Right lobe of liver (tissue), 6 donors: ENCODE data around the gene TXLNB. TPM values are rescaled to one million over a fixed set of nuclear protein-coding genes. Genes with fewer than 3 reads are reported as not detected.

ENCODE experiments used
- ATAC-seq, 4 donors: fragments of 200-7000 bp; cut with Tn5 transposase; one replicate each; pipeline ENCODE4 v1.9.1; 2020; ENCODE audit warnings: mild to moderate bottlenecking in 4 of 4, moderate library complexity in 4 of 4
- DNase-seq, 3 donors: peaks; one replicate each; pipeline ENCODE4 v3.0.0-alpha.2; 2020
- H3K27ac ChIP-seq, 3 donors: fragments of 200-600 bp; one replicate each; pipeline ENCODE4 v1.8.0; 2022
- H3K27me3 ChIP-seq, 2 donors: fragments of 200-600 bp; one replicate each; pipeline ENCODE4 v1.8.0; 2022
- H3K36me3 ChIP-seq, 4 donors: fragments of 200-600 bp; sonication (generic) in 1 of 4; one replicate each; pipeline versions ENCODE4 v1.5.1 to v1.8.0; 2017 to 2022; ENCODE audit warnings: control low read depth in 1 of 4
- H3K4me1 ChIP-seq, 4 donors: fragments of 200-600 bp; sonication (generic) in 1 of 4; one replicate each; pipeline versions ENCODE4 v1.5.1 to v1.8.0; 2017 to 2022; ENCODE audit warnings: control low read depth in 1 of 4
- H3K4me3 ChIP-seq, 3 donors: fragments of 200-600 bp; one replicate each; pipeline ENCODE4 v1.8.0; 2022
- H3K9me3 ChIP-seq, 4 donors: fragments of 200-600 bp; sonication (generic) in 1 of 4; one replicate each; pipeline versions ENCODE4 v1.5.1 to v1.8.0; 2017 to 2022; ENCODE audit warnings: control low read depth in 1 of 4
- POLR2A ChIP-seq: fragments of 450-650 bp; IDR thresholded peaks from one replicate; pipeline ENCODE4 v1.6.1; 2017; ENCODE audit warnings: antibody characterized with exemption, mild to moderate bottlenecking
- WGBS: methylation state at CpG from one replicate; pipeline ENCODE4 v1.1.6; 2018; ENCODE audit warnings: low coverage, low lambda C conversion rate; ENCODE audit not compliant: insufficient coverage; ENCODE audit errors: missing lambda C conversion rate; 5-methylcytosine and 5-hydroxymethylcytosine counted together
- intact Hi-C, 2 donors: fragments of 100-400 bp; cut with DNase I; formaldehyde crosslinking; loops; one replicate each; pipeline versions ENCODE4 v1.11.2 to v1.14.1; 2022
- total RNA-seq, 6 experiments: library from RNA; depleted of rRNA in 2 of 6; stranded (reverse); fragments of >200 nt in 2 of 6; fragmentation: NEBNext Ultra II Directional in 3 of 6; extraction: Animal tissue kit (Norgen Biotek cat#: 25700) in 3 of 6; gene quantifications; one replicate each; pipeline versions ENCODE4 v1.1.0 to v1.2.4, GENCODE V29; 2016 to 2023
- TF ChIP-seq, protein P1 (sequence below), 4 donors: fragments of 200-600 bp in 3 of 4; fragments of 450-650 bp in 1 of 4; IDR thresholded peaks; one replicate each; pipeline versions ENCODE4 v1.5.1 to v1.8.0; 2016 to 2022; ENCODE audit warnings: antibody characterized with exemption in 4 of 4, mild to moderate bottlenecking in 2 of 4
- donor health status: DM: no; HTN: yes; CAD: no.
- donor health status: DM: no; HTN: no; CAD: no.
- donor health status: DM: no; HTN: no; CAD: no.
- donor health status: DM: no; HTN: yes; CAD: no.
- donor health status: DM: no; HTN: yes; CAD: no.

The TXLNB gene
- total RNA-seq, 6 experiments from 2014 or later = 0.04 to 0.50 (median 0.14) TPM

DNA sequence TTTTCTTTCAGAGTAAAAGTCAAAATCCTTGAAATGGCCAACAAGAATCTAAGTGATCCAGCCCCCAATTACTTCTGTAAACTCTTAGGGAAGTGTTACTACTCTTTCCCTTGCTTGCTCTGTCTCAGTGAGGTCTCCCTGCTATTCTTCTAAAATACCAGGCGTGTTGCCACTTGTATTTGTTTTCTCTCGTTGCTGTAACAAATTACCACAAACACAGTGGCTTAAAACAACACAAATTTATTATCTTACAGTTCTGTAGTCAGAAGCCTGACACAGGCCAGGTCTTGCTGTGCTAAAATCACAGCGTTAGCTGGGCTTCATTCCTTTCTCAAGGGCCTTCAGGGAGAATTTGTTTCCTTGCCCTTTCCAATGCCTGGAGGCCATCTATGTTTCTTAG, 97.1 kb downstream of the TXLNB start:
- TF ChIP-seq POLR2A = no peak
- TF ChIP-seq, protein P1, sequence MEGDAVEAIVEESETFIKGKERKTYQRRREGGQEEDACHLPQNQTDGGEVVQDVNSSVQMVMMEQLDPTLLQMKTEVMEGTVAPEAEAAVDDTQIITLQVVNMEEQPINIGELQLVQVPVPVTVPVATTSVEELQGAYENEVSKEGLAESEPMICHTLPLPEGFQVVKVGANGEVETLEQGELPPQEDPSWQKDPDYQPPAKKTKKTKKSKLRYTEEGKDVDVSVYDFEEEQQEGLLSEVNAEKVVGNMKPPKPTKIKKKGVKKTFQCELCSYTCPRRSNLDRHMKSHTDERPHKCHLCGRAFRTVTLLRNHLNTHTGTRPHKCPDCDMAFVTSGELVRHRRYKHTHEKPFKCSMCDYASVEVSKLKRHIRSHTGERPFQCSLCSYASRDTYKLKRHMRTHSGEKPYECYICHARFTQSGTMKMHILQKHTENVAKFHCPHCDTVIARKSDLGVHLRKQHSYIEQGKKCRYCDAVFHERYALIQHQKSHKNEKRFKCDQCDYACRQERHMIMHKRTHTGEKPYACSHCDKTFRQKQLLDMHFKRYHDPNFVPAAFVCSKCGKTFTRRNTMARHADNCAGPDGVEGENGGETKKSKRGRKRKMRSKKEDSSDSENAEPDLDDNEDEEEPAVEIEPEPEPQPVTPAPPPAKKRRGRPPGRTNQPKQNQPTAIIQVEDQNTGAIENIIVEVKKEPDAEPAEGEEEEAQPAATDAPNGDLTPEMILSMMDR (IDR thresholded peaks at IDR 0.05) = no peak
- Histone ChIP-seq H3K4me1 (no peaks in the 10 kb centered on the region), H3K4me3 (no peak overlapping the region), H3K27ac (no peak overlapping the region), H3K9me3 (no peaks in the 10 kb centered on the region), H3K27me3 (no peaks in the 10 kb centered on the region), H3K36me3 (no peaks in the 10 kb centered on the region)
- DNase-seq (no peak), ATAC-seq (no peak)
- 54% methylated on average over 3 of the region's 3 CpGs for WGBS
- intact Hi-C loops = no loop called here

Other genes with a start within 250 kb of the TXLNB start
- 10 to 100 TPM in 4 of 6 experiments, 1 to 10 TPM in 2; 6.8 to 12.2 (median 11.0) TPM for gene HECA, start 156.9 kb downstream of the TXLNB start, total RNA-seq
- gene CITED2, start 82.7 kb upstream of the TXLNB start, total RNA-seq = 100 to 1,000 TPM in 4 of 6 experiments, 10 to 100 TPM in 2; 76.6 to 373 (median 126) TPM